Measurements from ENCODE around the gene ATP6V0E2. TPM values are rescaled to one million over a fixed set of nuclear protein-coding genes. Genes with fewer than 3 reads are reported as not detected.

Gene ATP6V0E2
- total RNA-seq, 1 donor from 2014 or later: 17.9 TPM

- Histone ChIP-seq H3K36me3 (peaks cover 48% of the 10 kb centered on the region), H3K9me3 (no peaks in the 10 kb centered on the region), H3K27me3 (ENCODE audit: low read depth) (no peaks in the 10 kb centered on the region), H3K27ac (peak overlapping the region; percentile 46), H3K4me3 (no peak overlapping the region), H3K4me1 (peaks cover 12% of the 10 kb centered on the region)
- TF ChIP-seq CTCF (IDR thresholded peaks at IDR 0.05): no peak
- intact Hi-C loops (cut with DNase I): no loop called here
- no peak for DNase-seq
- no peak for ATAC-seq
Measured at GRCh38 chr7:149866139-149866778, 7.5 kb upstream of the ATP6V0E2 start.

- H3K9me3 ChIP-seq: no peaks in the 10 kb centered on the region
- peaks cover 12% of the 10 kb centered on the region for H3K4me1 ChIP-seq
- intact Hi-C loops (cut with DNase I): no loop called here
- no peak for TF ChIP-seq CTCF (IDR thresholded peaks at IDR 0.05)
- no peaks in the 10 kb centered on the region for H3K27me3 ChIP-seq (ENCODE audit: low read depth)
- DNase-seq (no peak), ATAC-seq (no peak)
- H3K4me3 ChIP-seq: no peak overlapping the region
- no peak overlapping the region for H3K27ac ChIP-seq
- H3K36me3 ChIP-seq: peaks cover 41% of the 10 kb centered on the region
Measured at GRCh38 chr7:149866779-149867447, 6.9 kb upstream of the ATP6V0E2 start.

GRCh38 chr7:149867762-149868622, 5.8 kb upstream of the ATP6V0E2 start:
- ATAC-seq (no peak), DNase-seq (no peak)
- Histone ChIP-seq H3K4me1 (peaks cover 21% of the 10 kb centered on the region), H3K9me3 (no peaks in the 10 kb centered on the region), H3K36me3 (peaks cover 31% of the 10 kb centered on the region), H3K27me3 (ENCODE audit: low read depth) (no peaks in the 10 kb centered on the region), H3K27ac (no peak overlapping the region), H3K4me3 (no peak overlapping the region)
- intact Hi-C loops (cut with DNase I): no loop called here
- TF ChIP-seq CTCF (IDR thresholded peaks at IDR 0.05): no peak

GRCh38 chr7:149868623-149869290, 5.0 kb upstream of the ATP6V0E2 start:
- H3K4me1 ChIP-seq: peaks cover 21% of the 10 kb centered on the region
- H3K27ac ChIP-seq: no peak overlapping the region
- H3K4me3 ChIP-seq: no peak overlapping the region
- H3K9me3 ChIP-seq: no peaks in the 10 kb centered on the region
- no peaks in the 10 kb centered on the region for H3K27me3 ChIP-seq (ENCODE audit: low read depth)
- intact Hi-C loops (cut with DNase I): no loop called here
- no peak for ATAC-seq
- H3K36me3 ChIP-seq: peaks cover 24% of the 10 kb centered on the region
- no peak for TF ChIP-seq CTCF (IDR thresholded peaks at IDR 0.05)
- DNase-seq: no peak

GRCh38 chr7:149869291-149869650, 4.5 kb upstream of the ATP6V0E2 start:
- ATAC-seq (no peak), DNase-seq (no peak)
- H3K27ac ChIP-seq: no peak overlapping the region

More at GRCh38 chr7:149869291-149869650, 4.5 kb upstream of the ATP6V0E2 start:
- no peak for TF ChIP-seq CTCF (IDR thresholded peaks at IDR 0.05)
- H3K4me3 ChIP-seq: no peak overlapping the region
- intact Hi-C loops (cut with DNase I): no loop called here
- peaks cover 24% of the 10 kb centered on the region for H3K4me1 ChIP-seq
- H3K36me3 ChIP-seq: peaks cover 19% of the 10 kb centered on the region
- no peaks in the 10 kb centered on the region for H3K27me3 ChIP-seq (ENCODE audit: low read depth)
- no peaks in the 10 kb centered on the region for H3K9me3 ChIP-seq

Data from lower lobe of right lung (tissue), 2 donors.